Mammary epithelial cell (primary cell): ENCODE measurements around the gene GJB2.

Experiments used
- CTCF ChIP-seq, 2 donors: IDR thresholded peaks in 1 of 2; conservative IDR thresholded peaks in 1 of 2; 2 replicates each; pipeline ENCODE4 v1.5.1; 2011 to 2012; ENCODE audit warnings: inconsistent platforms in 2 of 2, low read length in 2 of 2, mild to moderate bottlenecking in 2 of 2, control low read depth in 1 of 2, low read depth in 1 of 2; ENCODE audit not compliant: insufficient read depth in 1 of 2; ENCODE audit errors: extremely low read depth in 1 of 2
- EZH2 ChIP-seq: IDR thresholded peaks from 2 replicates; pipeline ENCODE4 v1.6.1; 2012; ENCODE audit warnings: low read length, inconsistent platforms, borderline replicate concordance

- no peak for TF ChIP-seq CTCF (conservative IDR thresholded peaks at IDR 0.05 in 1 of 2, IDR thresholded peaks at IDR 0.05 in 1 of 2; ENCODE audit: extremely low read depth in 1 of 2, insufficient read depth in 1 of 2, low read depth in 1 of 2, low read length in 2 of 2)
- no peak for TF ChIP-seq EZH2
Observed at GRCh38 chr13:20159646-20160305, 33.0 kb downstream of the GJB2 start.
